ENCODE measurements around the gene CCDC92B. TPM values are rescaled to one million over a fixed set of nuclear protein-coding genes. Genes with fewer than 3 reads are reported as not detected.

CCDC92B gene
- polyA plus RNA-seq, 1 donor from 2014 or later: 0.32 TPM

- Histone ChIP-seq H2AFZ (ENCODE audit: low read depth, low read length) (no peak overlapping the region), H3K27ac (ENCODE audit: low read length) (no peak overlapping the region), H4K20me1 (ENCODE audit: insufficient read depth) (no peaks in the 10 kb centered on the region), H3K4me3 (ENCODE audit: low read length) (no peak overlapping the region), H3K9me2 (ENCODE audit: insufficient read depth, low read length) (no peaks in the 10 kb centered on the region), H3K9ac (ENCODE audit: low read length) (no peak overlapping the region), H3K9me3 (ENCODE audit: low read length) (no peaks in the 10 kb centered on the region), H3K27me3 (ENCODE audit: insufficient read depth, low read depth, low read length) (no peaks in the 10 kb centered on the region), H3K36me3 (ENCODE audit: insufficient read depth, low read length) (no peaks in the 10 kb centered on the region), H3F3A (ENCODE audit: insufficient read depth, low read length, poor library complexity, severe bottlenecking) (no peaks in the 10 kb centered on the region), H3K4me2 (ENCODE audit: low read length) (no peak overlapping the region), H3K79me2 (replicated peaks; ENCODE audit: insufficient read depth, low read length) (no peaks in the 10 kb centered on the region)
- TF ChIP-seq TAF1 (IDR thresholded peaks at IDR 0.05; ENCODE audit: low read depth): no peak
- TF ChIP-seq, protein P1, sequence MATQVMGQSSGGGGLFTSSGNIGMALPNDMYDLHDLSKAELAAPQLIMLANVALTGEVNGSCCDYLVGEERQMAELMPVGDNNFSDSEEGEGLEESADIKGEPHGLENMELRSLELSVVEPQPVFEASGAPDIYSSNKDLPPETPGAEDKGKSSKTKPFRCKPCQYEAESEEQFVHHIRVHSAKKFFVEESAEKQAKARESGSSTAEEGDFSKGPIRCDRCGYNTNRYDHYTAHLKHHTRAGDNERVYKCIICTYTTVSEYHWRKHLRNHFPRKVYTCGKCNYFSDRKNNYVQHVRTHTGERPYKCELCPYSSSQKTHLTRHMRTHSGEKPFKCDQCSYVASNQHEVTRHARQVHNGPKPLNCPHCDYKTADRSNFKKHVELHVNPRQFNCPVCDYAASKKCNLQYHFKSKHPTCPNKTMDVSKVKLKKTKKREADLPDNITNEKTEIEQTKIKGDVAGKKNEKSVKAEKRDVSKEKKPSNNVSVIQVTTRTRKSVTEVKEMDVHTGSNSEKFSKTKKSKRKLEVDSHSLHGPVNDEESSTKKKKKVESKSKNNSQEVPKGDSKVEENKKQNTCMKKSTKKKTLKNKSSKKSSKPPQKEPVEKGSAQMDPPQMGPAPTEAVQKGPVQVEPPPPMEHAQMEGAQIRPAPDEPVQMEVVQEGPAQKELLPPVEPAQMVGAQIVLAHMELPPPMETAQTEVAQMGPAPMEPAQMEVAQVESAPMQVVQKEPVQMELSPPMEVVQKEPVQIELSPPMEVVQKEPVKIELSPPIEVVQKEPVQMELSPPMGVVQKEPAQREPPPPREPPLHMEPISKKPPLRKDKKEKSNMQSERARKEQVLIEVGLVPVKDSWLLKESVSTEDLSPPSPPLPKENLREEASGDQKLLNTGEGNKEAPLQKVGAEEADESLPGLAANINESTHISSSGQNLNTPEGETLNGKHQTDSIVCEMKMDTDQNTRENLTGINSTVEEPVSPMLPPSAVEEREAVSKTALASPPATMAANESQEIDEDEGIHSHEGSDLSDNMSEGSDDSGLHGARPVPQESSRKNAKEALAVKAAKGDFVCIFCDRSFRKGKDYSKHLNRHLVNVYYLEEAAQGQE (IDR thresholded peaks at IDR 0.05; ENCODE audit: borderline replicate concordance): no peak
- TF ChIP-seq POLR2AphosphoS5 (IDR thresholded peaks at IDR 0.05): no peak
- no peak for TF ChIP-seq RAD21 (conservative IDR thresholded peaks at IDR 0.05)
- no peak for TF ChIP-seq SMC3 (conservative IDR thresholded peaks at IDR 0.05; ENCODE audit: poor library complexity)
- TF ChIP-seq, protein P2, sequence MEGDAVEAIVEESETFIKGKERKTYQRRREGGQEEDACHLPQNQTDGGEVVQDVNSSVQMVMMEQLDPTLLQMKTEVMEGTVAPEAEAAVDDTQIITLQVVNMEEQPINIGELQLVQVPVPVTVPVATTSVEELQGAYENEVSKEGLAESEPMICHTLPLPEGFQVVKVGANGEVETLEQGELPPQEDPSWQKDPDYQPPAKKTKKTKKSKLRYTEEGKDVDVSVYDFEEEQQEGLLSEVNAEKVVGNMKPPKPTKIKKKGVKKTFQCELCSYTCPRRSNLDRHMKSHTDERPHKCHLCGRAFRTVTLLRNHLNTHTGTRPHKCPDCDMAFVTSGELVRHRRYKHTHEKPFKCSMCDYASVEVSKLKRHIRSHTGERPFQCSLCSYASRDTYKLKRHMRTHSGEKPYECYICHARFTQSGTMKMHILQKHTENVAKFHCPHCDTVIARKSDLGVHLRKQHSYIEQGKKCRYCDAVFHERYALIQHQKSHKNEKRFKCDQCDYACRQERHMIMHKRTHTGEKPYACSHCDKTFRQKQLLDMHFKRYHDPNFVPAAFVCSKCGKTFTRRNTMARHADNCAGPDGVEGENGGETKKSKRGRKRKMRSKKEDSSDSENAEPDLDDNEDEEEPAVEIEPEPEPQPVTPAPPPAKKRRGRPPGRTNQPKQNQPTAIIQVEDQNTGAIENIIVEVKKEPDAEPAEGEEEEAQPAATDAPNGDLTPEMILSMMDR (IDR thresholded peaks at IDR 0.05; ENCODE audit: poor library complexity, severe bottlenecking): no peak
- TF ChIP-seq EP300 (conservative IDR thresholded peaks at IDR 0.05; ENCODE audit: poor library complexity, severe bottlenecking): no peak
- TF ChIP-seq MXI1 (conservative IDR thresholded peaks at IDR 0.05; ENCODE audit: poor library complexity, severe bottlenecking): no peak
- TF ChIP-seq EZH2 (IDR thresholded peaks at IDR 0.05; ENCODE audit: borderline replicate concordance, insufficient read depth, low read length, poor library complexity, severe bottlenecking): no peak
Observed at GRCh38 chr17:2737693-2738092, 11.8 kb downstream of the CCDC92B start.

DNA sequence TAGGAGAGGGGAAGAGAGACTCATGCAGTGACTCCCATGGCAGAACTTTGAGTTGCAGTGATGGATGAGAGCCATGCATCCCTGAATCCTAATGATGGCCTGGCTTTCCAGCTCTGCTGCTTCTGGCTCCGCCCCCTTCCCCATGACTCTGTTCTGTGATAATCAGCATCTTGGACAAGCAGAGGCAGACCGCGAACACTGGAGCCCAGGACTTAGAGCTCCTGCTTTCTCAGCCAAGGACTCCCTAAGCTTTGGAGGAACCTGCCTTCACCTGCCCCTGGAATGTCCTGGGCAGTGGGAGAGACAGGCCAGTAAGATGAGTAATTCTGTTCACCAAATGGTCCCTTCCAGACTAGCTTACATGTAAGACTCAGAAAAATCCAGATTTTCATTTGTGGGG is 12.5 kb downstream of the CCDC92B start:
- H3K79me2 ChIP-seq (replicated peaks; ENCODE audit: insufficient read depth, low read length): no peaks in the 10 kb centered on the region
- H3K4me3 ChIP-seq (ENCODE audit: low read length): no peak overlapping the region
- H2AFZ ChIP-seq (ENCODE audit: low read depth, low read length): no peak overlapping the region
- no peaks in the 10 kb centered on the region for H3K27me3 ChIP-seq (ENCODE audit: insufficient read depth, low read depth, low read length)
- H3K4me2 ChIP-seq (ENCODE audit: low read length): no peak overlapping the region
- no peaks in the 10 kb centered on the region for H4K20me1 ChIP-seq (ENCODE audit: insufficient read depth)
- no peak overlapping the region for H3K27ac ChIP-seq (ENCODE audit: low read length)
- H3K36me3 ChIP-seq (ENCODE audit: insufficient read depth, low read length): no peaks in the 10 kb centered on the region
- no peaks in the 10 kb centered on the region for H3K9me3 ChIP-seq (ENCODE audit: low read length)
- TF ChIP-seq TAF1 (IDR thresholded peaks at IDR 0.05; ENCODE audit: low read depth) (no peak), EP300 (conservative IDR thresholded peaks at IDR 0.05; ENCODE audit: poor library complexity, severe bottlenecking) (no peak), RAD21 (conservative IDR thresholded peaks at IDR 0.05) (no peak), MXI1 (conservative IDR thresholded peaks at IDR 0.05; ENCODE audit: poor library complexity, severe bottlenecking) (no peak), POLR2AphosphoS5 (IDR thresholded peaks at IDR 0.05) (no peak), EZH2 (IDR thresholded peaks at IDR 0.05; ENCODE audit: borderline replicate concordance, insufficient read depth, low read length, poor library complexity, severe bottlenecking) (no peak), SMC3 (conservative IDR thresholded peaks at IDR 0.05; ENCODE audit: poor library complexity) (no peak)
- TF ChIP-seq, protein P2 (IDR thresholded peaks at IDR 0.05; ENCODE audit: poor library complexity, severe bottlenecking): no peak
- TF ChIP-seq, protein P1 (IDR thresholded peaks at IDR 0.05; ENCODE audit: borderline replicate concordance): no peak
- no peaks in the 10 kb centered on the region for H3K9me2 ChIP-seq (ENCODE audit: insufficient read depth, low read length)
- no peak overlapping the region for H3K9ac ChIP-seq (ENCODE audit: low read length)
- no peaks in the 10 kb centered on the region for H3F3A ChIP-seq (ENCODE audit: insufficient read depth, low read length, poor library complexity, severe bottlenecking)
